ENCODE data around the gene SPEN. TPM values are rescaled to one million over a fixed set of nuclear protein-coding genes. Genes with fewer than 3 reads are reported as not detected.

SPEN gene
- total and polyA plus RNA-seq, 9 of the 15 experiments (the other 6 are each of a cell fraction or from before 2014, with no cell fraction given): 5.7 to 87.5 (median 27.2) TPM

- TF ChIP-seq PTBP1 (IDR thresholded peaks at IDR 0.05; ENCODE audit: low read depth, low read length) (no peak), BRD4 (IDR thresholded peaks at IDR 0.05) (no peak)
These were observed 8.8 kb upstream of the SPEN start (continued) for GRCh38 chr1:15838721-15839120.

- WGBS (ENCODE audit: insufficient coverage, low coverage, missing lambda C conversion rate): 46% methylated on average over 3 of the region's 3 CpGs
- ChIA-PET POLR2A (interaction anchor here (0.6 to 3.5 kb wide), 5 partner anchors 8 to 53 kb away, joined by 3 to 29 read pairs (median 3); no protein-coding TSS in a partner anchor), CTCF (ENCODE audit: low intra/inter-chr PET ratio) (interaction anchor here (0.6 kb wide), 2 partner anchors 10 to 68 kb away, joined by 3 read pairs; no protein-coding TSS in a partner anchor)
- Histone ChIP-seq H2AFZ (ENCODE audit: low read depth, low read length) (no peak overlapping the region), H3K4me1 (replicated peaks in 1 of 2; ENCODE audit: control insufficient read depth in 2 of 2, insufficient read depth in 2 of 2, low read length in 2 of 2) (peaks cover 3 to 27% of the 10 kb centered on the region in 2 experiments), H4K20me1 (replicated peaks; ENCODE audit: control insufficient read depth, insufficient read depth, low read length) (no peaks in the 10 kb centered on the region), H3K36me3 (ENCODE audit: control insufficient read depth, insufficient read depth, low read length) (no peaks in the 10 kb centered on the region), H3K27ac (ENCODE audit: extremely low read depth, low read depth, low read length) (no peak overlapping the region), H3K4me2 (ENCODE audit: insufficient read depth, low read length) (no peak overlapping the region), H3K9me3 (replicated peaks; ENCODE audit: control insufficient read depth, insufficient read depth, low read depth, low read length) (no peaks in the 10 kb centered on the region), H3K9ac (ENCODE audit: insufficient read depth in 1 of 2, low read depth in 2 of 2, low read length in 2 of 2) (no peak overlapping the region), H3K27me3 (ENCODE audit: control insufficient read depth in 2 of 2, insufficient read depth in 2 of 2, low read length in 2 of 2) (no peaks in the 10 kb centered on the region), H3K4me3 (no peak overlapping the region), H3K79me2 (ENCODE audit: control insufficient read depth, insufficient read depth, low read length) (peaks cover 41% of the 10 kb centered on the region), H3K9me1 (ENCODE audit: control insufficient read depth, insufficient read depth, low read length) (no peaks in the 10 kb centered on the region)
- no peak for ATAC-seq
- no peak for FAIRE-seq
- BruUV-seq (replicated peaks): no TSS peak
- in situ Hi-C loops (cut with MboI): no loop called here
- DNase-seq (ENCODE audit: extremely low read depth in 1 of 4, low spot score in 3 of 4): no peak
- intact Hi-C loops (cut with micrococcal nuclease): no loop called here
- no peak for TF ChIP-seq CHD2 (IDR thresholded peaks at IDR 0.05; ENCODE audit: low read depth, low read length)
- TF ChIP-seq ZNF165 (CRISPR knock-in tag; IDR thresholded peaks at IDR 0.05; ENCODE audit: borderline replicate concordance): no peak
- no peak for TF ChIP-seq ZNF695 (CRISPR knock-in tag; IDR thresholded peaks at IDR 0.05)
- TF ChIP-seq ZNF551 (CRISPR knock-in tag; IDR thresholded peaks at IDR 0.05): no peak
- TF ChIP-seq HOMEZ (CRISPR knock-in tag; IDR thresholded peaks at IDR 0.05): no peak
- no peak for TF ChIP-seq SAP30 (IDR thresholded peaks at IDR 0.05; ENCODE audit: borderline replicate concordance, insufficient read depth, low read depth, low read length, poor library complexity, severe bottlenecking)
- no peak for TF ChIP-seq ZNF717 (CRISPR knock-in tag; IDR thresholded peaks at IDR 0.05)
- no peak for TF ChIP-seq MXI1 (IDR thresholded peaks at IDR 0.05; ENCODE audit: low read depth, low read length)
- no peak for TF ChIP-seq NR4A1 (CRISPR knock-in tag; IDR thresholded peaks at IDR 0.05)
- TF ChIP-seq NR4A1 (tag; IDR thresholded peaks at IDR 0.05): no peak
- TF ChIP-seq PYGO2 (tag; IDR thresholded peaks at IDR 0.05): no peak
- no peak for TF ChIP-seq ZNF23 (CRISPR knock-in tag; IDR thresholded peaks at IDR 0.05)
- no peak for TF ChIP-seq HOXB6 (CRISPR knock-in tag; IDR thresholded peaks at IDR 0.05; ENCODE audit: borderline replicate concordance)
- TF ChIP-seq TRIM25 (IDR thresholded peaks at IDR 0.05; ENCODE audit: borderline replicate concordance): no peak
- TF ChIP-seq IRF9 (tag; IDR thresholded peaks at IDR 0.05): no peak
- TF ChIP-seq KDM1A (IDR thresholded peaks at IDR 0.05): no peak
These were observed 3.5 kb upstream of the SPEN start for GRCh38 chr1:15843826-15844572.

Data from K562 (cell line).